ENCODE data around the gene NRBF2. TPM values are rescaled to one million over a fixed set of nuclear protein-coding genes. Genes with fewer than 3 reads are reported as not detected.

Gene NRBF2
- total and polyA plus RNA-seq, 9 of the 15 experiments (the other 6 are each of a cell fraction or from before 2014, with no cell fraction given): 20.8 to 52.1 (median 30.5) TPM

GRCh38 chr10:63132651-63133055, 475 bp upstream of the NRBF2 start (continued):
- TF ChIP-seq DACH1 (IDR thresholded peaks at IDR 0.05; ENCODE audit: partially characterized antibody): no peak
- TF ChIP-seq NONO (IDR thresholded peaks at IDR 0.05; ENCODE audit: low read depth in 2 of 2, low read length in 1 of 2): no peak
- no peak for TF ChIP-seq MAFG (tag; conservative IDR thresholded peaks at IDR 0.05)
- no peak for TF ChIP-seq CXXC5 (CRISPR knock-in tag; IDR thresholded peaks at IDR 0.05)
- TF ChIP-seq ZSCAN32 (CRISPR knock-in tag; IDR thresholded peaks at IDR 0.05): 0 out of 2 replicates have a peak, but pooled peaks have one; percentile 16
- TF ChIP-seq ELF1 (tag; IDR thresholded peaks at IDR 0.05): no peak
- TF ChIP-seq USF1 (CRISPR knock-in tag; IDR thresholded peaks at IDR 0.05): no peak
- no peak for TF ChIP-seq MEIS2 (IDR thresholded peaks at IDR 0.05; ENCODE audit: partially characterized antibody)
- no peak for TF ChIP-seq STAT5A (IDR thresholded peaks at IDR 0.05; ENCODE audit: borderline replicate concordance, low read length)
- TF ChIP-seq DLX4 (CRISPR knock-in tag; IDR thresholded peaks at IDR 0.05): no peak
- peak; percentile 44; the same call in 1 of the 2 replicates for TF ChIP-seq SMARCA5 (IDR thresholded peaks at IDR 0.05)
- TF ChIP-seq ETV5 (CRISPR knock-in tag; IDR thresholded peaks at IDR 0.05; ENCODE audit: low read depth): peak; percentile 4; the same call in 1 of the 2 replicates
- TF ChIP-seq ERF (CRISPR knock-in tag; IDR thresholded peaks at IDR 0.05): peak; percentile 61; the same call in 1 of the 2 replicates
- no peak for TF ChIP-seq ZNF3 (CRISPR knock-in tag; IDR thresholded peaks at IDR 0.05)
- no peak for TF ChIP-seq CEBPZ (IDR thresholded peaks at IDR 0.05; ENCODE audit: borderline replicate concordance, low read depth, low read length)
- TF ChIP-seq ZNF668 (CRISPR knock-in tag; IDR thresholded peaks at IDR 0.05): peak; percentile 87
- no peak for TF ChIP-seq MTA1 (IDR thresholded peaks at IDR 0.05; ENCODE audit: borderline replicate concordance)
- TF ChIP-seq ZNF444 (CRISPR knock-in tag; IDR thresholded peaks at IDR 0.05): no peak
- no peak for TF ChIP-seq PURB (CRISPR knock-in tag; IDR thresholded peaks at IDR 0.05; ENCODE audit: low read depth)
- peak; percentile 85; the same call in 1 of the 2 replicates for TF ChIP-seq ZNF766 (CRISPR knock-in tag; conservative IDR thresholded peaks at IDR 0.05)
- no peak; the same call in 1 of the 2 replicates for TF ChIP-seq NBN (IDR thresholded peaks at IDR 0.05; ENCODE audit: low read depth)
- no peak for TF ChIP-seq ZNF134 (CRISPR knock-in tag; conservative IDR thresholded peaks at IDR 0.05)
- TF ChIP-seq GTF3C2 (IDR thresholded peaks at IDR 0.05; ENCODE audit: borderline replicate concordance, extremely low read depth, insufficient read length): no peak
- no peak for TF ChIP-seq MCM2 (IDR thresholded peaks at IDR 0.05; ENCODE audit: low read depth)
